HL-60 (cell line): Measurements from ENCODE around the gene TMEM245.

ENCODE experiments used
- DNase-seq, 2 experiments: peaks; one replicate each; pipeline ENCODE4 v3.0.0-alpha.2; 2010 to 2020; ENCODE audit warnings: low read depth in 1 of 2, low spot score in 1 of 2
- H3K27ac ChIP-seq: fragments of 250-450 bp; sonication (Bioruptor Pico); replicated peaks from 2 replicates; pipeline ENCODE4 v1.5.1; 2020; ENCODE audit warnings: mild to moderate bottlenecking, moderate library complexity
- H3K27me3 ChIP-seq: fragments of 250-450 bp; sonication (Bioruptor Pico); 2 replicates; pipeline ENCODE4 v1.5.1; 2021; ENCODE audit warnings: mild to moderate bottlenecking, moderate library complexity; ENCODE audit not compliant: insufficient read depth, poor library complexity, severe bottlenecking
- H3K4me3 ChIP-seq: replicated peaks from 2 replicates; pipeline ENCODE4 v1.5.1; 2011; ENCODE audit warnings: mild to moderate bottlenecking, control low read depth, low read length; ENCODE audit not compliant: insufficient read depth
- CTCF ChIP-seq: IDR thresholded peaks from one replicate; pipeline ENCODE4 v1.5.1; 2011; ENCODE audit warnings: low read length, control low read depth, inconsistent platforms; ENCODE audit not compliant: insufficient read depth
- GABPA ChIP-seq: IDR thresholded peaks from 2 replicates; pipeline ENCODE4 v1.6.1; 2012; ENCODE audit warnings: low read depth
- POLR2AphosphoS5 ChIP-seq: IDR thresholded peaks from 2 replicates; pipeline ENCODE4 v1.6.1; 2012; ENCODE audit warnings: low read depth
- REST ChIP-seq: IDR thresholded peaks from 2 replicates; pipeline ENCODE4 v1.6.1; 2012; ENCODE audit warnings: low read depth; ENCODE audit not compliant: insufficient replicate concordance
- SPI1 ChIP-seq: IDR thresholded peaks from 2 replicates; pipeline ENCODE4 v1.6.1; 2012; ENCODE audit warnings: low read depth, mild to moderate bottlenecking, borderline replicate concordance

TMEM245 gene

GRCh38 chr9:109115931-109116526 is 3.7 kb downstream of the TMEM245 start:
- DNase-seq = no peak
- TF ChIP-seq POLR2AphosphoS5 = no peak
- no peak for TF ChIP-seq GABPA
- TF ChIP-seq SPI1 = no peak
- TF ChIP-seq REST = no peak
- TF ChIP-seq CTCF = no peak
- Histone ChIP-seq H3K27me3 (no peaks in the 10 kb centered on the region), H3K27ac (no peak overlapping the region), H3K4me3 (no peak overlapping the region)

- no peak for DNase-seq
- H3K27ac ChIP-seq = no peak overlapping the region
- no peaks in the 10 kb centered on the region for H3K27me3 ChIP-seq
- no peak for TF ChIP-seq POLR2AphosphoS5
- TF ChIP-seq CTCF = no peak
- TF ChIP-seq SPI1 = no peak
- TF ChIP-seq GABPA = no peak
- TF ChIP-seq REST = no peak
- no peak overlapping the region for H3K4me3 ChIP-seq
These were observed 5.1 kb downstream of the TMEM245 start for GRCh38 chr9:109114670-109115069.

- DNase-seq = no peak
- H3K27ac ChIP-seq = no peak overlapping the region
- no peaks in the 10 kb centered on the region for H3K27me3 ChIP-seq
- no peak for TF ChIP-seq REST
- no peak for TF ChIP-seq CTCF
- no peak for TF ChIP-seq GABPA
- no peak for TF ChIP-seq POLR2AphosphoS5
- no peak for TF ChIP-seq SPI1
- no peak overlapping the region for H3K4me3 ChIP-seq
These were observed 5.7 kb downstream of the TMEM245 start for GRCh38 chr9:109113892-109114609.
